HL-60/S4 treated with retinoic acid at 250 ng/mL for 4 days and 3 days (cell line): Measurements from ENCODE around the gene TEX30.
"Not testable (repeated sequence)": the region's sequence is repeated elsewhere in the genome, so short reads cannot be mapped to it uniquely, and the experiment has no call there.

Experiments used
- in situ Hi-C: fragments of 300-500 bp; cut with MboI; formaldehyde crosslinking; loops from 2 replicates; pipeline ENCODE4 v1.7.0; 2022; ENCODE audit warnings: low sequenced_read_pairs

The TEX30 gene

GRCh38 chr13:102780656-102781055 is 7.1 kb upstream of the TEX30 start:
- in situ Hi-C loops: not testable (repeated sequence)

DNA sequence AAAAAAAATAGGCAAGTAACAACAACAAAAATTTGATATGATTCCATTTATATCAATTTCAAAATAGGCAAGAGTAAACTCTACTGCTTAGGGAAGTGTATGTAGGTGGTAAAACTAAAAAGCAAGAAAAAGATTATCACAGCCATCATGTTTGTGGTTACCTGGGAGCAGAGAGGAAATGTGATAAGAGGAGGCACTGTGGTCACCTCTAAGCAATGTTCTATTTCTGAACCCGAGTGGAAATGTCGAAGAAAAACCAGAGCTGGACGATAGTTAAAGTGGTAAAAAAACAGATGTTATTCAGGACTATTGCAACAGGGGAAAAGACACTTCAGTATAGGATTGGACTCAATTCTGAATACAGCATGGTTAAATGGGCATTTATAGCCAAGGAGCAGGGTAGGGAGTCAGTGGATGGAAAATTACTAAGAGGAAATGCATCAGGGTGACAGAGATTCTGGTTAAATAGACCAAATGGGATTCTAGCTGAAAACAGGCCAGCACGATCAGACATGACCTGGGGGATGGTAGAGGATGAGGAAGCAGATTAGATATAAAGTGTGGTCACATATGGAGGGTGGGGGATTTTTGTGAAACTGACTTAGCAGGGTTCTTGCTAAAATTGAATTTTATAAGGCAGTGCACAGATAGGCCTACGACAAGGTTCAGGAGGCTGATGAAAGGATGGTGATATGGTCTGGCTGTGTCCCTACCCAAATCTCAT is 6.0 kb upstream of the TEX30 start:
- in situ Hi-C loops: no loop called here

DNA sequence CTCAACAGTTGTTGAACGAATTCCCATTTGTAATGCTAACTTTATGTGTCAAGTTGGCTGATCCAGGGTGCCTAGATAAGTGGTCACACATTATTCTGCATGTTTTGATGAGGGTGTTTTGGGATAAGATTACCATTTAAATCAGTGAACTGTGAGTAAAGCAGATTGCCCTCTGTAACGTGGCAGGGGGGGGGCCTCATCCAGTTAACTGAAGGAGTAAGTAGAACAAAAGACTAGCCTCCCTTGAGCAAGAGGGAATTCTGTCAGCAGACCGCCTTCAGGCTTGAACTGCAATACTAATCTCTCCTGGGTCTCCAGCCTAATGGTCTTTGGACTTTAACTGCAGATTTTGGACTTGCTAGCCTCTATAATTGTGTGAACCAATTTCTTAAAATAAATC is 4.2 kb upstream of the TEX30 start:
- in situ Hi-C loops: no loop called here

- in situ Hi-C loops: no loop called here
These were observed 2.7 kb upstream of the TEX30 start for GRCh38 chr13:102776271-102776670.

GRCh38 chr13:102774591-102775520 is 1.3 kb upstream of the TEX30 start:
- in situ Hi-C loops: no loop called here

DNA sequence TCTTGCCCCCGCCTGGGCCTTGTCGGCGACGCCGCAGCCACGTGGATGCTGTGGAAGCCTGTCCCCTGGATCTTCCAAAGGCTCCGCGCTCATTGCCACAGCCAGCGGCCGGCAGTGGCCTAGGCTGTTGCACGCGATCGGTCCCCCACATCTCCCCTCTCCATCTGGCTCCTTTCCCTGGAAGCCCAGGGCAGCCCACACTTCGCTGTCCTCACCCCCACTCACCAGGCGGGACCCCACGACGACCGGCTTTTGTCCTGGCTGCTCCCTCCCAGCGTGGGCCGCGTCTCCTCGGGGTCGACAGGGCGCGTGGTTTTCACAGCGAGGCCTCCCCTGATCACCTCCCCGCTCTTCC is 605 bp upstream of the TEX30 start:
- in situ Hi-C loops: no loop called here

DNA sequence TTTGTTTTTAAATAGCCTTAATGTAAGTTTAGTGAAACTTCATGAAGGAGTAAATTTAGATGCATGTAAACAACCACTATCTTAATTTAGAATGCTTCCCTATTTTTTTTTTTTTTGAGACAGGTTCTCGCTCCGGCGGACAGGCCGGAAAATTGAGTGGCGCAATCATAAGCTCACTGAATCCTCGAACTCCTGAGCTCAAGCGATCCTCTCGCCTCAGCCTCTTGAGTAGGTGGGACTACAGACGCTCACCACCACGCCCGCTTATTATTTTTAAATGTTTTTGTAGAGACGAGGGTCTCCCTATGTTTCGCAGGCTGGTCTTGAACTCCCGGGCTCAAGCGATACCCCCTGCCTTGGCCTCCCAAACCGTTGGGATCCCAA is 1.6 kb downstream of the TEX30 start:
- in situ Hi-C loops: no loop called here

GRCh38 chr13:102771298-102772041 is 2.1 kb downstream of the TEX30 start:
- in situ Hi-C loops: no loop called here

GRCh38 chr13:102770435-102770834 is 3.2 kb downstream of the TEX30 start:
- in situ Hi-C loops: no loop called here

DNA sequence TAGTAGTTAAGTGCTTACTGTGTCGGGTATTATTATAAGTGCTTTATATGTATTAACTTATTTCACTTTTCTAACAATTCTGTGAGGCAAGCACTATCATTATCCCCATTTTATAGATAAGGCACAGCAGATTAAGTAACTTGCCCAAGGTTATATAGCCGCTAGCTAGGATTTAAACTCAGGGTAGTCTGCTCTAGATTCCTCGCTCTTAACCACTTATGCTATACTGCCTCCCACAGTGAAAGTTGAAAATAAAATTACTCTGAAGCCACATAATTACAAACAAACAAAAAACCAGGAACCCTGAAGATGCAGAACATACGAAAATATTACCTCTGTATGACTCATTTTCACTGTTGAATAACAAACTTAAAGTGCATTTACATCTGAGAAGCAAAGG is 3.9 kb downstream of the TEX30 start:
- in situ Hi-C loops: no loop called here

- in situ Hi-C loops: no loop called here
These were observed 4.7 kb downstream of the TEX30 start for GRCh38 chr13:102768909-102769308.

DNA sequence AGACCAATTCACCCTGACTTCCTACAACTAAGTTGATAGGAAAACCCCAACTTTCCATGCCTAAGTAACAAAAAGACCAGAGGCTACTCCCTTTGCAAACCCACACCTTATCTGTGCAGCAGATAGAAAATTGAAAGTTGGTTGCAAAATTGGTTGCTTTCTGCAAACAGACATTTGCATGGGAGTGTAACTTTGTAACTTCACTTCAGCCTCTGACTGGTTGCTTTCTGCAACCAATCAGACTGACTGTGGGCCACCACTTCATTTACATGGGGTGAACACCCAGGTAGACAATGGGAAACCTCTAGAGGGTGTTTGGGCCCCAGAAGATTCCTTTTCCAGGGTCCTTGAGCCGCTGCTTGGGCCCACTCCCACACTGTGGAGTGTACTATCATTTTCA is 9.8 kb downstream of the TEX30 start:
- in situ Hi-C loops: no loop called here

DNA sequence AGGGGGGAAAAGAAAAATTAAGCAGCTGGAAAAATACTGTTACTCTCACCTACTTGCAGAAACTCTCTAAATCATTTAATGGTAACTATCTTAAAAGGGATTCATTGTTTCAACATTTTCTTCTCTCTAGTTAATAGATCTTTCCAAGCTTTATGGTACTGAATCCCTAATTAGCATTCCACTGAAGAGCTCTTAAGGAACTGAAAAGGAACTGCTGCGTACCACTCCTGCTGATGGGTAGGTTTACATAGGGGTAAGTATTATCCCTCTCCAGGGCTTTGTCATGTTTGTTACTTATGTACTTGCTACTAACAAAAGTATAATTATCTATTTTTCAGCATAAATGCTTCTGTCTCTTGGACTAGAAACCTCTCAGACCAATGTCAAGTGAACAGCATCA is 12.5 kb downstream of the TEX30 start:
- in situ Hi-C loops: no loop called here

- in situ Hi-C loops: no loop called here
These were observed 14.7 kb downstream of the TEX30 start for GRCh38 chr13:102758842-102759241.

GRCh38 chr13:102757006-102757405 is 16.6 kb downstream of the TEX30 start:
- in situ Hi-C loops: no loop called here

DNA sequence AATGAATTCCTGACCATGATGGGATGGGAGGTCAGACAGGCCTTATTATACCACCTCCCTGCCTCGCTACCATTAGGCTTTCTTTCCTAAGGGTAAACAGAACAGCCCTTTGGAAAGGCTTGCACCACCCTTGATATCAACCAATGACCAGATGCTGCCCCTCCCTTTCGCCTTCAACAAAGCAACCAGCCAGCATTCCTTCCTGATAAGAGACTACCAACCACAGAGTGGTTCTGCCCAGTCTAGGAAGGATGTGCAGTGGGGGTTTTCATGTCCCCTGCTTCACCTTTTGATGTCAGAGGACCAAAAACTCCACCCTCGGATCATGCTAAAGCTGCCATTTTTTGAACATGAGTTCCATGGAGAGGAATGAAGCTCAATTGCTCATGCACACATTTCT is 21.7 kb downstream of the TEX30 start:
- in situ Hi-C loops: no loop called here

DNA sequence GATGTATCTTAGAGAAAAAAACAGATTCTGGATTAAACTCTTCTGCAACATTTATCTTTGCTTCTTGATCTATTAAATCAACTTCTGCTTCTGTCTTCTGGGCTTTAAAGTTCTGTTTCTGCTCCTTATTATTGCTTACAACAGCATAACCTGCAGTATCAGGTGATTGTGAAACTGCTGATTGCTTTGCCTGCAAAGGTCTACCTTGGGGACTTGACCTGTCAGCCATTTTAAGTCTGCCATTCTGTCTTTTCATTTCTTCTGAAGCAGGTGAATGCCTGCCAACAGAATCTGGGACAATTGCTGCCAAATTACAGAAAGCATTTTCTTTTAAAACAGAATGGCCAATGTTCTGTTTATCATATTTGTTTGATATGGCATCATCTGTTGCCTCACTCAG is 31.1 kb downstream of the TEX30 start:
- in situ Hi-C loops: no loop called here

GRCh38 chr13:102742101-102742500 is 31.5 kb downstream of the TEX30 start:
- in situ Hi-C loops: no loop called here

- in situ Hi-C loops: no loop called here
These were observed 43.9 kb downstream of the TEX30 start for GRCh38 chr13:102729560-102730270.

- in situ Hi-C loops: no loop called here
These were observed 47.2 kb downstream of the TEX30 start for GRCh38 chr13:102726430-102726829.

DNA sequence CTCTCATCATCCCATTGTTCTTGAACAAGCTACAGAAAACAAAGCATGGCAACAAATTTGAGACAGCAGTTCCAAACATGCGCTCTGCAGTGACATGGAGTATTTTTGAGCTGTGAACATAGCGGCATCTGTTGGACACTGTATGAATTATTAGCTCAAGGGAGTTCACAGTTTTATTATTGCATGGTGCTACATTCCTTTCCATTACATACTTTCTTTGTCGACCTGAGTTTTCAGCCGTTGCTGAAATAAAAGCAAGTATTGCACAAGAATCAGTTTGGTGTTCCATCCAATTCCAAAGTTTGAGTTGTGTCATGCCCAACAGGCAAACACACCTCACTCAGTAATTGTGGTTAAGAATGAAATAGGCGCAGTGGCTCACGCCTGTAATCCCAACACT is 48.7 kb downstream of the TEX30 start:
- in situ Hi-C loops: no loop called here
